ENCODE data around the gene SDC4. TPM values are rescaled to one million over a fixed set of nuclear protein-coding genes. Genes with fewer than 3 reads are reported as not detected.

The SDC4 gene
- total and polyA plus RNA-seq, 9 of the 15 experiments (the other 6 are each of a cell fraction or from before 2014, with no cell fraction given): 2.1 to 10.7 (median 6.3) TPM

DNA sequence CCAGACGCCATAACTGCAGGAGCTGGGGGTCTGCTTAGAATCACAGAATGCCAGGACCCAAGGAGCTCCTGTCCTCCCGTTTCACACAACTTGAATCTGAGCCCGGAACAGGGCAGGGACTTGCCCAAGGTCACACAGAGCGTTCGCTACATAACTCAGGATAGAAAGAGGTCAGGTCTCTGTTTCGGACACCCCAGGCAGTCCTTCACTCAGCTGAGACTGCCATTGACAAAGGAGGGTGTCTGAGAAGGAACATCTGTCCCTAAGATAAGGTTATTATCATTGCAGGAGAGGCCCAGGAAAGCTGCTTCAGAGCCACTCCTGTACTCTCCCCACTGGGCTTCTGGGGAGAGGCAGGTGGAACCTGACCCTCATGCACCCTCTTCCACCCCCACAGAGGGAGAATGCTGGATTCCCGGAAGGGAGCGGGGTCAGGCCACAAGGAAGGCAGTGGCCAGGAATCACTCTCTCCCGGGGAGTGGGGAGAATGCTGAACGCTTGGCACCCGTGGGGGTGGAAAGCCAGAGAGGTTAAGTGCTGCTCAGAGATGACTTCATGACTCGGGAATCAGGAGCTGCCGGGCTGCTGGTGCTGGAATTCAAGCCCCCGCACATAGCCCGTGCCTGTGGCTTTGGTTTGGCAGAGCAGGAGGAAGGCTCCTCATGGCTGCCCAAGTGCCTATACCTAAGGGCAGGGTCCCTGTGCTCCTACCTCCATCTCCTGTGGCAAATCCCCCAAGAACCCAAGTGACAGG lies 10.7 kb downstream of the SDC4 start (continued):
- TF ChIP-seq CBX3 (IDR thresholded peaks at IDR 0.05; ENCODE audit: borderline replicate concordance in 1 of 2, low read length in 2 of 2): peak in 1 of 2 experiments; percentile 35; a peak in 1 of 3 replicates
- TF ChIP-seq, protein P1, sequence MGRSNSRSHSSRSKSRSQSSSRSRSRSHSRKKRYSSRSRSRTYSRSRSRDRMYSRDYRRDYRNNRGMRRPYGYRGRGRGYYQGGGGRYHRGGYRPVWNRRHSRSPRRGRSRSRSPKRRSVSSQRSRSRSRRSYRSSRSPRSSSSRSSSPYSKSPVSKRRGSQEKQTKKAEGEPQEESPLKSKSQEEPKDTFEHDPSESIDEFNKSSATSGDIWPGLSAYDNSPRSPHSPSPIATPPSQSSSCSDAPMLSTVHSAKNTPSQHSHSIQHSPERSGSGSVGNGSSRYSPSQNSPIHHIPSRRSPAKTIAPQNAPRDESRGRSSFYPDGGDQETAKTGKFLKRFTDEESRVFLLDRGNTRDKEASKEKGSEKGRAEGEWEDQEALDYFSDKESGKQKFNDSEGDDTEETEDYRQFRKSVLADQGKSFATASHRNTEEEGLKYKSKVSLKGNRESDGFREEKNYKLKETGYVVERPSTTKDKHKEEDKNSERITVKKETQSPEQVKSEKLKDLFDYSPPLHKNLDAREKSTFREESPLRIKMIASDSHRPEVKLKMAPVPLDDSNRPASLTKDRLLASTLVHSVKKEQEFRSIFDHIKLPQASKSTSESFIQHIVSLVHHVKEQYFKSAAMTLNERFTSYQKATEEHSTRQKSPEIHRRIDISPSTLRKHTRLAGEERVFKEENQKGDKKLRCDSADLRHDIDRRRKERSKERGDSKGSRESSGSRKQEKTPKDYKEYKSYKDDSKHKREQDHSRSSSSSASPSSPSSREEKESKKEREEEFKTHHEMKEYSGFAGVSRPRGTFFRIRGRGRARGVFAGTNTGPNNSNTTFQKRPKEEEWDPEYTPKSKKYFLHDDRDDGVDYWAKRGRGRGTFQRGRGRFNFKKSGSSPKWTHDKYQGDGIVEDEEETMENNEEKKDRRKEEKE (IDR thresholded peaks at IDR 0.05; ENCODE audit: borderline replicate concordance in 1 of 2, control insufficient read depth in 1 of 2, low read depth in 2 of 2, low read length in 1 of 2): no peak
- no peak for TF ChIP-seq PTBP1 (IDR thresholded peaks at IDR 0.05; ENCODE audit: low read depth, low read length)
- TF ChIP-seq CBFA2T3 (IDR thresholded peaks at IDR 0.05): peak; percentile 94
- TF ChIP-seq ZNF311 (CRISPR knock-in tag; IDR thresholded peaks at IDR 0.05): no peak
- TF ChIP-seq HDAC2 (IDR thresholded peaks at IDR 0.05): peak; percentile 71; the same call in 1 of the 2 replicates
- no peak for TF ChIP-seq ZNF143 (CRISPR knock-in tag; IDR thresholded peaks at IDR 0.05)
- no peak for TF ChIP-seq POLR3A (IDR thresholded peaks at IDR 0.05; ENCODE audit: borderline replicate concordance, extremely low read depth, insufficient read depth, insufficient read length)
- TF ChIP-seq KAT2B (IDR thresholded peaks at IDR 0.05; ENCODE audit: low read depth, low read length): no peak
- TF ChIP-seq, protein P2, sequence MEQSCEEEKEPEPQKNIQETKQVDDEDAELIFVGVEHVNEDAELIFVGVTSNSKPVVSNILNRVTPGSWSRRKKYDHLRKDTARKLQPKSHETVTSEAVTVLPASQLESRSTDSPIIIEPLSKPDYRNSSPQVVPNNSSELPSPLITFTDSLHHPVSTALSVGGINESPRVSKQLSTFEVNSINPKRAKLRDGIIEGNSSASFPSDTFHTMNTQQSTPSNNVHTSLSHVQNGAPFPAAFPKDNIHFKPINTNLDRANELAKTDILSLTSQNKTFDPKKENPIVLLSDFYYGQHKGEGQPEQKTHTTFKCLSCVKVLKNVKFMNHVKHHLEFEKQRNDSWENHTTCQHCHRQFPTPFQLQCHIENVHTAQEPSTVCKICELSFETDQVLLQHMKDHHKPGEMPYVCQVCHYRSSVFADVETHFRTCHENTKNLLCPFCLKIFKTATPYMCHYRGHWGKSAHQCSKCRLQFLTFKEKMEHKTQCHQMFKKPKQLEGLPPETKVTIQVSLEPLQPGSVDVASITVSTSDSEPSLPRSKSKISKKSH (CRISPR knock-in tag; IDR thresholded peaks at IDR 0.05): no peak
- TF ChIP-seq SNRNP70 (optimal IDR thresholded peaks at IDR 0.05; ENCODE audit: low read depth, low read length): no peak
- no peak for TF ChIP-seq DIDO1 (tag; IDR thresholded peaks at IDR 0.05; ENCODE audit: low read depth)
- TF ChIP-seq ZEB2 (IDR thresholded peaks at IDR 0.05): peak; percentile 61; the same call in 1 of the 2 replicates
- no peak for TF ChIP-seq ZC3H4 (CRISPR knock-in tag; IDR thresholded peaks at IDR 0.05; ENCODE audit: borderline replicate concordance)

All from K562 (cell line).